Kidney epithelial cell (primary cell): ENCODE results near the gene AFAP1L1. TPM values are rescaled to one million over a fixed set of nuclear protein-coding genes. Genes with fewer than 3 reads are reported as not detected.

Source experiments
- DNase-seq: peaks from one replicate; pipeline ENCODE4 v3.0.0-alpha.2; 2010; ENCODE audit warnings: low read depth
- H3K27me3 ChIP-seq: 2 replicates; pipeline ENCODE4 v1.6.0; 2011; ENCODE audit warnings: low read length; ENCODE audit not compliant: control insufficient read depth, insufficient read depth
- H3K36me3 ChIP-seq: 2 replicates; pipeline ENCODE4 v1.5.1; 2011; ENCODE audit warnings: low read length; ENCODE audit not compliant: control insufficient read depth, insufficient read depth
- H3K4me3 ChIP-seq: 2 replicates; pipeline ENCODE4 v1.5.1; 2011; ENCODE audit warnings: low read depth, mild to moderate bottlenecking, control low read depth, low read length
- CTCF ChIP-seq: IDR thresholded peaks from 2 replicates; pipeline ENCODE4 v1.5.1; 2011; ENCODE audit warnings: mild to moderate bottlenecking, moderate library complexity, low read length, control low read depth, inconsistent platforms; ENCODE audit not compliant: insufficient read depth, poor library complexity, severe bottlenecking
- total RNA-seq: library from RNA; depleted of rRNA; stranded (reverse); fragments of >200 nt; gene quantifications from 2 replicates; pipeline ENCODE4 v1.2.3, GENCODE V29; 2015

AFAP1L1 gene
- total RNA-seq, 1 donor from 2014 or later, result 15.3 TPM

GRCh38 chr5:149256451-149256850 lies 15.2 kb upstream of the AFAP1L1 start:
- DNase-seq, result no peak
- no peaks in the 10 kb centered on the region for H3K27me3 ChIP-seq
- H3K36me3 ChIP-seq, result no peaks in the 10 kb centered on the region
- no peak overlapping the region for H3K4me3 ChIP-seq
- TF ChIP-seq CTCF, result no peak

DNA sequence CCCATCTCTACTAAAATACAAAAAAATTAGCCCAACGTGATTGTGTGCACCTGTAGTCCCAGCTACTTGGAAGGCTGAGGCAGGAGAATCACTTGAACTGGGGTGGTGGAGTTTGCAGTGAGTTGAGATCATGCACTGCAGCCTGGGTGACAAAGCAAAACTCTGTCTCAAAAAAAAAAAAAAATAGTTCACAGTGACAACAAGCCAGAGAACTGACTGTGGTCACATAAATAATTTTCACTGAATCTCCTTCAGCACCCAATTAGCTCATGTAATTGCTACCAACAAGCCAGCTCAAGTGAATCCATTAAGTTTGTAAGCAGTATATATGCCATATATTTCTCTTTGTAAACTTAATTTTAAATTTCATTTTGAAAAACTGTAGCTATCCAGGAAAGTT lies 14.5 kb upstream of the AFAP1L1 start:
- H3K36me3 ChIP-seq, result no peaks in the 10 kb centered on the region
- no peak for TF ChIP-seq CTCF
- no peak for DNase-seq
- no peaks in the 10 kb centered on the region for H3K27me3 ChIP-seq
- no peak overlapping the region for H3K4me3 ChIP-seq

DNA sequence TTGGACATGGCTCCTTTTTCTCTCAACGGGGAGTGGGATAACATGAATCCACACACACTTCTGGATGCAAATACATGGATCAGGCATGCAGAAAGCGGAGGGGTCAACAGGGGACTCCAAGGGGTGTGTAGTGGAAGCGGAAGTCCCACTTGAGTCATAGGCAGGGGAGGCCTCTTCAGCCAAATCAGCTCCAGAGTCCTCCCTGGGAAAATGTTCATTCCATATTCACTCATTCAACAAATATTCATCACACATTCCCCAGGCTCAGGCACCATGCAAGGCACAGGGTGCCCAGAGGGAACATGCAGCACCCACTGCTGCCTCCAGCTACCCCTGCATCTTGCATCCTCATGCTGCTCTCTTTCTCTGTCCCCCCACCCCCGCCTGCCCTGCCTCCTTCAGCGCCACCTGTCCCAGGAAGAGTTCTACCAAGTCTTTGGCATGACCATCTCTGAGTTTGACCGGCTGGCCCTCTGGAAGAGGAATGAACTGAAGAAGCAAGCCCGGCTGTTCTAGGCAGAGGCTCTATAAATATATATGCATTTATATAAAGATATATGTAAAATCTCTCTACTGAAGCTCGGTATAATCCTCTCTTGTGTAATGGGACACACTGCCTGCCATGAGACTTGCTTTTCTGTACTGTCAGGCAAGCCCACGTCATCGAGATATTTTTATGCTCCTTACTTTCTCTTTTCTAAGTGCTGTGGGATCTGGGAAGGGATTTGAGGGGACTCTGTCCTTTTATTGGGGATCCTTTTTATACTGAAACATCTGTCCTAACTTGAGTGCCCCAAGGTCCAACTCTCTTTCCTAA lies 13.6 kb upstream of the AFAP1L1 start:
- H3K36me3 ChIP-seq, result no peaks in the 10 kb centered on the region
- H3K4me3 ChIP-seq, result no peak overlapping the region
- no peaks in the 10 kb centered on the region for H3K27me3 ChIP-seq
- TF ChIP-seq CTCF, result no peak
- DNase-seq, result peak; percentile 69

GRCh38 chr5:149260761-149261160 lies 10.9 kb upstream of the AFAP1L1 start:
- Histone ChIP-seq H3K27me3 (no peaks in the 10 kb centered on the region), H3K36me3 (no peaks in the 10 kb centered on the region), H3K4me3 (no peak overlapping the region)
- no peak for TF ChIP-seq CTCF
- no peak for DNase-seq

- no peak for TF ChIP-seq CTCF
- Histone ChIP-seq H3K36me3 (no peaks in the 10 kb centered on the region), H3K27me3 (no peaks in the 10 kb centered on the region), H3K4me3 (no peak overlapping the region)
- no peak for DNase-seq
Observed at GRCh38 chr5:149261246-149261645, 10.4 kb upstream of the AFAP1L1 start.

DNA sequence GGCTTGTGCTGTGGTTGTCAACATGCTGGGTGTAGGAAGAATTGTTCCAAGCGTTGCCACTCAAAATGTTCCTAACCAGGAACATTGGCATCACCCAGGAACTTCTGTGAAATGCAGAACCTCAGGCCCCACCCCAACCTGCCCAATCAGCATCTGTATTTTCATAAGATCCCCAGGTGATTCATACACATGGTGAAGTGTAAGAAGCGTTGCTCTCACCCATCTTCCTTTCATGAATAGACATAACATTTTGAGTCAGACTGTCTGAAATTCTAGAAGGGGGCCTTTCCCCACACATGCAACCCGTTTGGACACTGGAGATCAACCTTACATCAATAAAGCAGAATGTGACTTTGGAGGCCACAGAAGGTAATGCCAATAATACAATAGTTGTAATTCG lies 9.3 kb upstream of the AFAP1L1 start:
- no peak overlapping the region for H3K4me3 ChIP-seq
- no peak for DNase-seq
- no peaks in the 10 kb centered on the region for H3K36me3 ChIP-seq
- TF ChIP-seq CTCF, result no peak
- H3K27me3 ChIP-seq, result no peaks in the 10 kb centered on the region
